ENCODE results near the gene RPP25L.

Gene RPP25L

DNA sequence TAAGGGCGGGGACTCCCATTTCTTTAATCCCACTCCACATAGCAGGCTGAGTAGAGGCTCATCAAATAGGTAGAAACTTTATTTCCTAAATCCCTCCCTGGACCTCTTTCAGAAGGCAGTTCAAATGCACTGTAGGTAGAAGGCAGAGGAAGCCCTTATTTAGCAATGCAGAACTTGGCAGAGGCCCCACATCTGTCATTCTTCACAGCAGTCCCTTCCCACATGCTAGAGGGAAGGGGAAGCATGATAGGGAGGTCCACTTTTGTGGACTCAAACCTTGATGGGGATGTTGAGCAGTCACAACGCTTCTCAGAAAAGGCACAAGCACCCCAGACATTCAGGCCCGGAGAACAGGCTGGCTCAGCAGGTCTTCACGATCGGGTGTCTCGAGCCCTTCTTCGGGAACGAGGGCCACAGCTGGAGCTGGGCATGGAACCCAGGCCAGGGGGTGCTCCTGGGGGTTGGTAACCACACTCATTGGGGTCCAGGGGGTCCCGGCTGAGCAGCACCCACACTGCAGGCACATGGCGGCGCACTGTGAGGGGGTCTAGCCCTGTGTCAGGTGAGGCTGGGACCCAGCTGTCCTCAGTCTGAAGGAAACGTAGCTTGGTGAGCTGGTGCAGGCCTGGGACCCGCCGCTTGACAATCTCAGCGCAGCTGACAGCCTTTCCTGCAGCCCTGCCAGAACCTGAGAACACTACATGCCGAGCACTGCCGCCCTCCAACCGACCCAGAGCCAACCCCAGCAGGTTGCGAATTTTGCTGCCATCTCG is 1.3 kb downstream of the RPP25L start:
- DNase-seq: no peak

DNA sequence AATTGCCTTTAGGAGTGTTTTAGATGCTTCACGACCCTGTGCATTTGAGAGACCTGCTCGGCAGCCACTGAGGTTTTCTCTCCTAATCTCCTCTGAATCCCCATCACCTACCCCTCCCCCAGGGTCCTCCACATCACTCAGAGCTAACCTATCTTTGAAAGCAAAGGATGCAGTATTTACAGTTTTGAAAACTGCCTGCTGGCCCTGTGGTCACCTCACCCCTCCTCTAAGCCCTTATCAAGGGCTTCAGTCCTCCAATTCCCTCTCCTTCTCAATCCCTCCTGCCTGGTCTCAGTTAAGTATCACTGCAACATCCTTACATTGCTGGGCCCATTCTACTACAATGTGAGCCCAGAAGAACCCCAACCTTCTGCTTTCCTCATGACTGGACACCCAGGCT is 4.6 kb downstream of the RPP25L start:
- DNase-seq: no peak

DNA sequence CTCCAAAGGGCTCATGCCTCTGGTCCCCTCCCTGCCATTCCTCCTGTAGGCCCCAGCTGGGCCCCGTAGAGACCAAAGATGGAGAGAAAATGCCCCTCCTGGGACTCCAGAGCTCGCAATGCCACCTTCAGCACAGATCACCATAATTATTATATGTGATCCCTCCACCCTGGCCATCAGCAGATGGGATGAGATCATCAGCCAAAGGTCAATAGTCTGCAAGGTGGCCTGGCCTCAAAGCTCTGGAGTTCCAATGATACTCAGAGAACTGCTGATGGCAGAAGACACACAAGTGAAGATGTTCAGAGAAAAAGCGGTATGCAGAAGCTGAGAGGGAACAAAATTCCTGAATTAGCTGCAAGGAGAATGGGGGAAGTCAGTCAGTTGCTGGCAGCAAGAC is 5.0 kb downstream of the RPP25L start:
- no peak for DNase-seq

DNA sequence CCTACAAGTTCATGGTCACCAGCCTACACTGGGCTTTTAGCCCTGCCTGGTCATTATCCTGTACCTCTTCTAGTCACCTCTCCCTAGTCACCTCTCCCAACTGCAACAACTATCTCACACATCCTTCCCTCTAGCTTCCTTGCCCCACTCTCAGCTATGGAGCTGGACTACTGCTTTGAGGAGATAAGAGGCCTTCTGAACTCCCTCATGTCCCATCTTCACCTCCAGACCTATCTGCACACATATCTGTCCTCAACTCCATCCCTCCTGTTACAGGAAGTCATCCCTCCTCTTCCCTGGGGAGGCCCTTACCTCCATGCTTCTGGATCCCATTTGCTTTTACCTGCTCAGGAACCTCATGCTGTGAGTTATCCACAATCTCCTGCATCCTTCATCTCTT is 5.7 kb downstream of the RPP25L start:
- no peak for DNase-seq

DNA sequence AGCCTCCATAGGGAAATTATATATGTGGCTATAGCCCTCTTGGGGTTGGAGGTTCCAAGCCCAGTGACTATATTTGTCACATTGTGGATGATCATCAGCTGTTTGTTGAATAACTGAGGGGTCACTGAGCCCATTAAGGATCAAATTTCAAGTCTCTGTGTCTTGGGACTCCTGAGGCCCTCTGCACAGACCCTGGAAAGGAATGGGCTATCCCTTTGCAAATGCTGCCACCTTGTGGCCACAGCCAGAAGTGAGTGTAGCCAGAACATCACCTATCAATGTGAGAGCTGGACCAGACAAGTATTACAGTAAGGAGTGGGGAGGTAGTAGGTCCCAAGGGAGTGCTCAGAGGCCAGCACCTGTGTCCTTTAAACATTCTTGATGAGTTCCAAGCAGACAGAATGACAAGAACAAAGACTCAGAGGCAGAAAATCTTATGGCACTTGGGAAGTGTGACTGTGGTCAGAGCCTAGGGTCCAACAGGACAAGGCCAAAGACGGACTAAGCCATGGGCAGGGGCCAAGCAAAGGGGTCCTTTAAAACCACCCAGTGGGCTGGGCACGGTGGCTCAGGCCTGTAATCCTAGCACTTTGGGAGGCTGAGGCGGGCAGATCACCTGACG is 8.2 kb downstream of the RPP25L start:
- DNase-seq: peak; percentile 84

DNA sequence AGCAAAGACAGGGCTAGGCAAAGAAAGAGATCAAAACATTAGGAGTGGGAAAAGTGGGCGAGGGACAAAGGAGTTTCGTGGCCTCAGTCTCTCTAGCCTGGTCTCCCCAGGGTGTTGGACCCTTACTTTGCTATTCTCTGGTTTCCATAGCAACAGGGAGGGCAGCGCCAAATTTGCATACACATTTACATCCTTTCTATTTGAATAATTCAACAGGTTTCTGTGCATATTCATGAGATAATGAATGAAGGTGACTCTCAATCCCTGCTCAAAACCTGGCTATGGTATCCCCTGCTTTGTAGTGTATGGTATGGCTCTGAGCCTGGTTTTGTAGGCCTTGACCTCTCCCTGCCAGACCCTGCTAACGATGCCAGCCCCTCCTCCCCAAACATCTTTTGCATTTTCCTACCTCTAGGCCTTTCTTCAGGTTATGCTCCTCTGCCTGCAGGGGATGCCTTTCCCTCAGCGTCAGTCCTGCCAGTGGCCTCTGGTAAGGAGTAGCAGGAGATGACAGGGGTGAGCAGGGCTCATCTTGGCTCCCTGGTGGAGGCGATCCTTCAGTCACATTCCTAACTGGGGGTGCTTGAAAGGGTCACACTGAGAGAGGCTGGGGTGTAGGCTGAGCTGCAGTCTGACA is 9.8 kb downstream of the RPP25L start:
- DNase-seq: no peak

DNA sequence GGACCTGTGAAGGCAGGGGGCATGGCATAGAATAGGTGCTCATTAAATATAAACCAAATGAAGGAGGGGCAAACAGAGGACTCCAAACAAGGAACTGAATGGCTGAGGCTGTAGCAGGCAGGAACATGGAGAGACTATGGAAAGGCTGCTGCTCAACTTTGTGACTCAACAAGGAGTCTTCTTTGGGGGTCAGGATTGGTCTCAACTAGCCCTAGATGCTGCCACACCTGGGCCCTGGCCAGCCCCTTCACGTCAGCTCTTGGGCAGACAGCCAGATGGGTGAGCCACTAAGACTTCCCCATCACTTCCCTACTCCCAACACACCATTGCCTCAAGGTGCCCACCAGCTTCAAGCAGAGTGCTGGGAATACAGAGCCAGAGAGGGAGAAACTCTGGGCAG is 11.0 kb downstream of the RPP25L start:
- DNase-seq: no peak

DNA sequence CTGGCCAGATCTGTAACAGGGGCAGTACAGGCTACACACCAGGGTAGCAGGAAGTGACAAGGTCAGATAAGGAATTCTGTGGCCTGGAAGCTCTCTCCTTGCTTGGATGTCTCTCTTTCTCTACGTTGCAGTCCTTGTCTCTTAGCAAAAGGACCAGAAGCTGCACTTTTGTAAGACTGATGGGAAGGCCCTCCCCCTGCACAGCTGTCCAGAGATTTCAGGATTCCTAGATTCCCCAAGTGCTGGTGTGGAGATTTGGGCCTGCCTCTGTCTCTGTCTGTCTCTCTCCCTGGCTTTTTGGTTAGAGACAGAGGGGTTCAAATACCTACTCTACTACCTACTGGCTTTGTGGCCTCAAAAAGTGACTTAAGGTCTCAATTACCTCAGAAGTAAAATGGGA is 12.4 kb downstream of the RPP25L start:
- no peak for DNase-seq

DNA sequence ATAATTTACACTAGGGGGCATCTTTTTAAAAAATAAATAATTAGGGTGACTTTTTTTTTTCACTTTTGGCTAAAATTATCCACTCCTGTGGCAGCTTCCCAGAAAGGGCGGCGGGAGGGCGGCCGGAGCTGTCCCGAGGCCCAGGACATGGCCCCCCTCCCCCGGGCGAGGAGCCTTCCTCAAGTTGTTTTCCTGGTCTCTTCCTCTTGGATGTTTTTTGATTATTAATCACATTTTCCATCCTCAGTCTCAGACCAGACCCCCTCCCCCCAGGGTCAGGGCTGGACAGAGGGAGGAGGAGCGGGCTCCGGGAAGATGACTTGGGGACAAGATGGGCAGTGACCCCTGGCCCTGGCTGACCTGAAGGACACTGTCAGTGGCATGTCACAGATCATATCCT is 17.7 kb downstream of the RPP25L start:
- no peak for DNase-seq

DNA sequence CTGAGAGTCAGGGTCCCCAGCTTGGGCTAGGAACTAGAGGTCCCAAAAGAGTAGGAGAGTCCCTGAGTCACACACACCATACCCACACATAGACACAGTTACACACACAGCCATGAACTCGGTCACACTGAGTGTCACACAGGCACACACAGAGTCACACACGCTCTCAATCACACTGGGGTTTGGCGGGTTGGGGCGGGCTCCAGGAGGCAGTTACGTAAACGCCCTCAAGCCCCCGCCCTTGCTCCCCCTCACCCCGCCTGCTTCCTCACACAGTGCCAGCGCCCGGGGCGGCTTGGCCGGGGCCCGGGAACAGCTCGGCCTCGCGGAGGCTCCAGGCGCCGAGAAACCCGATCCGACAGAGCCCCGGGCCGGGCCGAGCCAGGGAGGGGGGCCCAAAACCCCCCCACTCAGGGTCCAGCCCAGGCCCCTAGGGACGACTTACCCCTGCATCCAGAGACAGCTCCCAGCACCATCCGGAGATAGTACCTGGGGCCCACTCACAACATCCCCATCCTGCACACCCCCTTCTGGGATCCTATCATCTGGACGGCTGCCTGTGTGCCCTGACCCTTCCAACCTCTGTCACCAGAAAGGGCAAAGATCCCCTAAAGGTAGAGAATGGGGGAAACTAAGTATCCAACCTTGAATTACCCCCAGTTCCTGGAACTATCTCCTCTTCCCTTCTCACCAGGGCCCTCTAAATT is 18.8 kb downstream of the RPP25L start:
- DNase-seq: no peak

DNA sequence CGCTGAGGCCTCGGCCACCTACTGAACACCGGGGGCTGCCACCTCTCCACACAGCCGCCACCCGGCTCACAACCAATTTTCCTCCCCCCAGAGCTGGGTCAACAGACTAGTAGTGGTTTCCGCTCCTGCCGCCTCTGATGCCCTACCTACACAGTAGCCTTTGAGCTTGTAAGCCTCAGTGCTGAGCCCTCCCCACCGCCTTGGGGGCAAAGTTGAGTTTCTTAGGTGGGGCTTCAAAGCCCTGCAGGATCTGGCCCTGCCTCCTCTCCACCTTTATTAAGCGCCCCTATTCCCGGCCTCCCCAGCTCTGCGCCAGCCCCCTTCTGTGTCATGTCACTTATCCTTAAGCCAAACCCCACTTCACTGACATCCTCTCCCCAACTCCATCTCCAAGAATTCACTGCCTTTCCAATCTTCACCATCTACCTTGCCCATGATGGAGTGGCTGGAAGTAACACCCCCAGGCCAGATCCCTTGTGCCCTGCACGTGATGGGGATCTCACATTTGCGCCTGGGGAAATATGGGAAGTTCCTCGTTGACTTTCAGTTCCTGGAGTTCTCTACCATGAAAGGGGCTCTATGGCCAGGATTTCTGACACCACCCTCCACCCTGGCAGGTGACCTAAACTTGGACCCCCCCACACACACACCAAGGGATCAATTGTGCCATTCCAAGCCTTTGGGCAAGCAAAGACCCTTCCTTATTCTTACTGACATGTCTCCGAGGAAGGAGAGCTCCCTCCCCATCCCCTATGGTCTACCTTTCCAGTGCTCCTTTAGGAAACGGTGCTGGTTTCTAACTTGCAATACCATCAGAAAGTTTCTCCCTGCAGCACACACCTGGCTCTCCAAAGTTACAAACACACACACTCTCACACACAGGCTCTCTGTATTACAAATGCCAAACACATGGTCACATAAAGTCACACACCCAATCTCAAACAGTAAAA is 19.7 kb downstream of the RPP25L start:
- no peak for DNase-seq

DNA sequence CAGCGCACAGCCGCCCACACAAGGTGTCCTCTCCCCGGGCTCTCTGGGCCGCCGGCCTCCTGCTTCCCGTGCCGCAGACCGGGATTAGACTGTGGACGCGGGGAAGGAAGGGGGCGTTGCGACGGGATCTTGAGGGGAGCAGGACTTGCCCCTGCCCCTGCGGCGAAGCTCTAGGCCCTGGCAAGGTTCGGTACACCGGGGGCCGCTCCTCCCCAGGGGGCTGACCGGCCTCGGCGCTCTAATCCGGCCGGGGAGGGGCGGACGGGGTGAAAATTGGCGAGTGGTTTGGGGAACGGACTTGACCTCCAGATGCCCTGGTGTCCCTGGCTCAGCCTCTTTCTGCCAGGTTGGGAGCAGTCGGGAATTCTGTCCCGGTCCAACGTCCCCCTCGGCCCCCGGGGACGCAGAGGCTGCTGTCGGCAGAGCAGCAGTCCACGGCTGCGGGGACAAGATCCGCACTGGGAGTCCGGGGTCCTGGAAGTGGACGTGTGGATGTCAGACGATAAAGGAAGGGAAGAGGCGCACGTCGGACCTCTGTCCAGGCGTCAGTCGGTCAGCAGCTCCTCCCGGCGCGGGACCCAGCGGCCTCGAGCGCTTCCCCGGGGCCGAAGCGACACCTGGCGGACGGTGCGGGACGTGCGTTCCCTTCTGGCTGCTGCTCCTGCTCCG is 20.5 kb downstream of the RPP25L start:
- DNase-seq: peak; percentile 81

DNA sequence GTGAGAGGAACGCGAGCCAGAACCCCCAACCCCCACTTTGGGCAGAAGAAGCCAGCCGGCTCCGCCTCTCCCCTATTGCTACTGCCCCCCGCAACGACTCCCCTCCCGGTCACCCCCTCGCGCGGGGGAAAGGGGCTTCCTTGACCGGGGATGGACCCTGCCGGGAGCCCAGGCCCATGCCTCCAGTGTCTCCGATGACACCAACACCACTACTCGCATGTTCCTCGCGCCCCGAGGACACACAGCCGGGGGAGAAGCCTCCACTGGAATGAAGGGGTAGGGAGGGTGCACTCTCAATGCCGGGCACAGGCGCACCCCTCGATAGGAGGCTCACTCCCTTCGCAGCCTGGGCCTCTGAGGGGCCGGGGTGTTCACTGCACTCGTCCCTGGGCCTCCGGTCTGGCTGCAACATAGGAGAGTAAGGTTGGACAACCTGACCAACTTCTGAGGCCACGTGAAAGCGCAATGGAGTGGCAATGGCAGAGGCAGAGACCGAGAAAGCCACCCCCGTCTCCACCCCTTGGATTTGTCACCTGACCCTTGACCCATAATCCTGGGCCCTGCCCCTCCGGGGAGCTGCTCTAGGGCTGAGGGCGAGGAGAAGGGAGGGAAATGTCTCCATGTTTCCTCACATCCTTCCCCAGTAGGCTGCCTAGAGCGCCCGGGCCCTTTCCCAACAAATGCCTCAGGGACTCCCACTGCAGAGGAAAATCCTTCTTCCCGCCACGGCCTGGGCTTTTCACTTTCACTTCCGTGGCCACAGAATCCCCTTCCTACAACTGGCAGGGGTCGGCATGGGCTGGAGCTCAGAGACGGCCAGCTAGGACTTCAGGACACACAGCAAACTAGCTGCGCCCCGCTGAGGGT is 21.3 kb downstream of the RPP25L start:
- DNase-seq: no peak

DNA sequence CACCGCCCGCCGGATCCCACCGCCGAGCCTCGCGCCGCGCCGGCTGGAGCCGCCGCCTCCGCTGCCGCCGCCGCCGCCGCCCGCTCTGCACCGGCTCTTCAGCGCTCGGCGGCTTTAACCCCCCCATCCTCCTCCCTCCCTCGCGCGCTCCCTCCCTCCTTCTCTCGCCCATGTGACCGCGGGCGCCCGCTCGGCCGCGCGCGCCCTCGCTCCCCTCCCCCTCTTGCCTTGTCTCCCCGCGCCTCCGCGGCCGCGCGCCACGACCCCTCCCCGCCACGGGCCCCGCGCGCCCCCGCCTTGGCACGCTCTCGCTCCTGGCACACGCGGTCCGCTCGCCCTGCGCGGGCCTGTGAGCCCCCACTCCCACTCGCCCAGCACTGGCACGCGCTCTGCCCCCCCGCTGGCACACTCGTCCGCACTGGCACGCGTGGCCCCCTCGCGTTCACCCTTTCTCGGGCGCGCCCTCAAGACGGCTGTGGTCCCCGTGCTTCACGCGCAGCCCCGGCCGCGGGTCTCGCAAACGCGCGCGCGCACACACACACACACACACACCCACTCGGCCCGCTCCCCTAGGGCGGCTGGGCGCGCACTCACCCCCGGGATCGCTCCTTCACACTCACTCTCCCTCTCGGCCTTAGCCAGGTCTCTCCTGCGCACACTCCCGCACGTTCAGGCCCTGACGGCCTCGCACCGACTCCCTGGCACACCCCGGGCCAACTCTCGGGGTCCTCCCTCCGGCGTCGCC is 22.1 kb downstream of the RPP25L start, which contains the start of gene CNTFR:
TSS of gene CNTFR (minus strand) at position 89 of the 745 bp plus-strand sequence. CDS start 20,743 bp downstream, outside the sequence.
- no peak for DNase-seq

DNA sequence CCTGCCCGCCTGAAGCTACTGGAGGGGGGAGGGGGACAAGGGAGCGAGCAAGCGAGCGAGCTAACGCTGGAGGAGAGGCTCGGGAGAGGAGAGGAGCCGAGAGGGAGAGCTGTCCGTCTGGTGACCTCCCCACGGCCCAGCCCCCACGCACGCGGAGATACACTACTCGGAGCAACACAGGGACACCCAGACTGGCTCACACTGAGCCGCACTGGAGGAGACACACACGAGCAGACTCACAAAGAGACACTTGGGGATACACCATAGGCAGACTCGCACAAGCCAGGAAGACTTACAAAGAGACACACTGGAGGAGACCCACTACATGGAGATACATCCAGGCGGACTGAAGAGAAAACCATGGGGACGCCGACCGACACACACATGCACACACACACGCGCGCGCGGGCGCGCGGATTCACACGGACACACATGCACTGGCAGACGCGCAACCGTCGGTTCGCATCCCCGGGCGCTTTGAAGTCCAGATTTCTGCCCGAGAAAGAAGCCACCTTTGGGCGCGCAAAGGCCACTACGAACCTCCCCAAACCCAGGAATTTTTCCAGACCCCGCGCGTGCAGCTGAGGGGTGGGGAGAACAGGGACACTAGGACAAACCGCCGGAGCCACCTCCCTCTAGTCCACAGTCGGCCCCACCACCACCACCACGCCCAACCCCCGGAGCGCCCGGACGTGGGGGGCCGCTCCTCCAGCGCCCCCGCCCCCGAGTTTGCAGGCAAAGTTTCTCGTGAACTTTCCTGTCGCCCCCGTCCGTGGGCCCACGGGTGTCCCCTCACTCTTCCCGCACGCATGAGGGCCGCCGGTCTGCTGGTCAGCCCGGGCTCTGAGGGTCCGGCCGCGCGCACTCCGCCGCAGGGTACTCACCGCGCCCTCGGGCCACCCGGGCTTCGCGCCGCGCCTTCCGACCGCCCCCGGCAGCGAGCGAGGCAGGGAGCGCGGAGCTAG is 22.9 kb downstream of the RPP25L start:
- DNase-seq: no peak

DNA sequence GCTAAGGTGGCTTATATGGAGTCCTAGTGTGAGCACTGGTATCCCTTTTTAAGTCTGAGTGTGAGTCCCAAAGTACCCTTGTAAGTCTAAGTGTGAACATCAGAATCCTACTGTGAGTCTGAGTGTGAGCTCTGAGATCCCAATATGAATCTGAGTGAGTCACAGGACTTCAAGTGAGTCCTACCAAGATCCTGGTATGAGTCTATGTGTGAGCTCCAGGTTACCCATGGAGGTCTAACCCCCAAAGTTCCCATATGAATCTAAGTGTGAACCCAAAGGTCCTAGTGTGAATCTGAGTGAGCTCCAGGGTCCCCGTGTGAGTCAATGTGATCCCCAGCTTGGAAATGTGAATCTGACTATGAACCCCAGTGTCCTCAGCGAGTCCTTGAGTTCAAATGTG is 24.6 kb downstream of the RPP25L start:
- DNase-seq: no peak

DNA sequence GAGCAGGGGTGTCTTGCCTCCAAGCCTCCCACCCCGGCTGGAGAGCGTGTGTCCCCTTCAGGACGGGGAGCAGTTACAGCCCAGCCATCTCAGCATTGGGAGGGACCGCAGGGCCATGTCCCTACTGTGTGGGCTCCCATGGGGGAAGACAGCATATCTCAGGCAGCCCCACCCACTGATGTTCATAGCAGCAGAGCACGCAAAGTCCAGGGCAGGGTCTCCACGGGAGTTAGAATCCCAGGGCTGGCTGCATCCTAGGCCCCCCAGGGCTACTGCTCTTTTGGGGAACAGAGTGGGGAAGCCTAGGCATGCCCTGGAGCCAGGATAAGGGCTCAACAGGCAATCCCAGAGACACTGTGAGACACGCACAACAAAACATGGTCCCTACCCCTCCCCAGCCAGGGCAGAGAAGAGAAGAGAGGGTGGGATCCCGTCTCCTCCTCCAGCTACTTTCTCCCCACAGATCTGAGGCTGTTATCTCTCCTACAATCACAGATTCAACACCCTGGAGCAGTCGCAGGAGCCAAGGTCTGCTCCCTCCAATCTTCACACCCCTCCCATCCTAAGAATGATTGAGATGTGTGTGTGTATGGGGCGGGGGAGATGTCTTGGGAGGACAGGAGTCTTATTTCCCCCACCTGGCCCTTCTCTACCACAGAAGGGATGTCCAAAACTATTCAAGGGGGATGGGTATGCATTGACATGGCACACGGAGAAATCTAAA is 25.8 kb downstream of the RPP25L start:
- DNase-seq: no peak

DNA sequence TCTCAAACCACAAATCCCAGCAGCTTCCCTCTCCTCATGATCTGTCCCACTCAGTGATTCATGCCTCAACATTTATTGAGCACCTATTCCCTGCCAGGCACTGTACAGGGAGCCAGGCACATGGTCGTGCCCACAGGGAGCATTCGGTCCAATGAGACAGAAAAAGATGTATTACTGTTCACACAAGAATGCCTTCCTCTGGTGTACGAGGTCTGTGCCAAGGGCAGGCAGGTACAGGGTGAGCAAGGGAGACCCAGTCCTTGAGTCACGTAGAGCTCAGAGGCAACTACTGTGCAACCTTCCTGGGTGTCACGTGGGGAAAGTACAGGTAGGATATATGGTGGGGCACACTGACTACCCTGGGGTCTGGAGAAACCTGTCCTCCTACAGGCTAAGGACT is 26.9 kb downstream of the RPP25L start:
- no peak for DNase-seq

Data from CD4-positive, alpha-beta T cell treated with Interleukin-6 for 4 hours (primary cell).